Tibial artery (tissue), 4 donors: Measurements from ENCODE around the gene ARAP2.

ENCODE experiments used
- DNase-seq, 2 donors: peaks; one replicate each; pipeline ENCODE4 v3.0.0-alpha.2; 2019
- H3K27ac ChIP-seq, 2 donors: fragments of 200-600 bp; sonication (generic) in 1 of 2; 1 replicate in 1 of 2; 2 replicates in 1 of 2; pipeline ENCODE4 v1.5.1; 2018 to 2019; ENCODE audit warnings: mild to moderate bottlenecking in 1 of 2
- H3K27me3 ChIP-seq, 2 donors: fragments of 200-600 bp; sonication (generic) in 1 of 2; one replicate each; pipeline versions ENCODE4 v1.5.1 to v1.6.0; 2016 to 2019
- H3K36me3 ChIP-seq, 3 donors: fragments of 200-600 bp; sonication (generic) in 2 of 3; one replicate each; pipeline ENCODE4 v1.5.1; 2016 to 2019; ENCODE audit warnings: mild to moderate bottlenecking in 2 of 3
- H3K4me1 ChIP-seq, 4 donors: fragments of 200-600 bp; sonication (generic) in 2 of 4; 1 replicate in 3 of 4; 2 replicates in 1 of 4; pipeline ENCODE4 v1.5.1; 2016 to 2019
- H3K4me3 ChIP-seq, 2 donors: fragments of 200-600 bp; sonication (generic) in 1 of 2; 1 replicate in 1 of 2; 2 replicates in 1 of 2; pipeline ENCODE4 v1.5.1; 2018 to 2019; ENCODE audit warnings: mild to moderate bottlenecking in 2 of 2
- H3K9me3 ChIP-seq, 3 donors: fragments of 200-600 bp; sonication (generic) in 1 of 3; one replicate each; pipeline ENCODE4 v1.5.1; 2016 to 2019
- intact Hi-C: fragments of 100-400 bp; cut with DNase I; formaldehyde crosslinking; loops from one replicate; pipeline ENCODE4 v1.15.0; 2023; ENCODE audit warnings: low total_unique reads
- TF ChIP-seq, protein P1 (sequence below), 2 experiments: fragments of 200-600 bp in 1 of 2; fragments of 450-650 bp in 1 of 2; IDR thresholded peaks; one replicate each; pipeline ENCODE4 v1.5.1; 2017 to 2019; ENCODE audit warnings: antibody characterized with exemption in 2 of 2, mild to moderate bottlenecking in 1 of 2, moderate library complexity in 1 of 2

Gene ARAP2

DNA sequence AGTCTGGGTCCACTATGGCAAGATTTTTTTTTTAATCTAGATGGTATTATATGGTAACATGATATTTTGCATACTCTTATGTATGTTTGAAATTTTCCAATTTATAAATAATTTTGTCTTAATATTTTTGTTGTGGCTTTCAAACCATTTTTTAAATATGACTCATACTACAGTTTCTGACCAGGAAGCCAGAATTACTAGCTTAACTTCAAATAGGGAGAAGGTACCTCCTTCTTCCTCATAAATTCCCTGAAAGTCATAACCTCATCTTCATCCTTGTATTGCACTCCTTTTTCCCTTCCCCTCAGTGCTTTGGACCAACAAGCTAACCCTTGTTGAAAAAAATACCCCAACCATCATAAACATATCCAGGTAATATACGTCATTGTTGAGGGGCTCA lies 21.6 kb downstream of the ARAP2 start:
- Histone ChIP-seq H3K4me3 (no peak overlapping the region), H3K36me3 (no peaks in the 10 kb centered on the region), H3K4me1 (no peaks in the 10 kb centered on the region), H3K27ac (no peak overlapping the region), H3K27me3 (no peaks in the 10 kb centered on the region), H3K9me3 (no peaks in the 10 kb centered on the region)
- DNase-seq = no peak
- intact Hi-C loops = no loop called here
- TF ChIP-seq, protein P1, sequence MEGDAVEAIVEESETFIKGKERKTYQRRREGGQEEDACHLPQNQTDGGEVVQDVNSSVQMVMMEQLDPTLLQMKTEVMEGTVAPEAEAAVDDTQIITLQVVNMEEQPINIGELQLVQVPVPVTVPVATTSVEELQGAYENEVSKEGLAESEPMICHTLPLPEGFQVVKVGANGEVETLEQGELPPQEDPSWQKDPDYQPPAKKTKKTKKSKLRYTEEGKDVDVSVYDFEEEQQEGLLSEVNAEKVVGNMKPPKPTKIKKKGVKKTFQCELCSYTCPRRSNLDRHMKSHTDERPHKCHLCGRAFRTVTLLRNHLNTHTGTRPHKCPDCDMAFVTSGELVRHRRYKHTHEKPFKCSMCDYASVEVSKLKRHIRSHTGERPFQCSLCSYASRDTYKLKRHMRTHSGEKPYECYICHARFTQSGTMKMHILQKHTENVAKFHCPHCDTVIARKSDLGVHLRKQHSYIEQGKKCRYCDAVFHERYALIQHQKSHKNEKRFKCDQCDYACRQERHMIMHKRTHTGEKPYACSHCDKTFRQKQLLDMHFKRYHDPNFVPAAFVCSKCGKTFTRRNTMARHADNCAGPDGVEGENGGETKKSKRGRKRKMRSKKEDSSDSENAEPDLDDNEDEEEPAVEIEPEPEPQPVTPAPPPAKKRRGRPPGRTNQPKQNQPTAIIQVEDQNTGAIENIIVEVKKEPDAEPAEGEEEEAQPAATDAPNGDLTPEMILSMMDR (IDR thresholded peaks at IDR 0.05) = no peak

DNA sequence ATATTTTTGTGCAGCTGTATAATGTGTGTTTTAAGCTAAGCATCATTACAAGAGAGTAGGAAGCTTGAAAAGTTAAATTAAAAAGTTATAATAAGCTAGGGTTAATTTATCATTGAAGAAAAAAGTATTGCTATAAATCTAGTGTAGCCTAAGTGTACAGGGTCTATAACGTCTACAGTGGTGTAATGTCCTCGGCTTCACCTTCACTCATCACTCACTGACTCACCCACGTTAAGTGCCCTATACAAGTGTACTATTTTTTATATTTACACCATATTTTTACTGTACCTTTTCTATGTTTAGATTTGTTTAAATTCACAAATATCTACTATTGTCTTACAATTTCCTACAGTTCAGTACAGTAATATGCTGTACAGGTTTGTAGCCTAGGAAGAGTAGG lies 23.5 kb downstream of the ARAP2 start:
- intact Hi-C loops = no loop called here
- Histone ChIP-seq H3K4me1 (no peaks in the 10 kb centered on the region), H3K4me3 (no peak overlapping the region), H3K27ac (no peak overlapping the region), H3K36me3 (no peaks in the 10 kb centered on the region), H3K9me3 (no peaks in the 10 kb centered on the region), H3K27me3 (no peaks in the 10 kb centered on the region)
- no peak for DNase-seq
- TF ChIP-seq, protein P1 (IDR thresholded peaks at IDR 0.05) = no peak

DNA sequence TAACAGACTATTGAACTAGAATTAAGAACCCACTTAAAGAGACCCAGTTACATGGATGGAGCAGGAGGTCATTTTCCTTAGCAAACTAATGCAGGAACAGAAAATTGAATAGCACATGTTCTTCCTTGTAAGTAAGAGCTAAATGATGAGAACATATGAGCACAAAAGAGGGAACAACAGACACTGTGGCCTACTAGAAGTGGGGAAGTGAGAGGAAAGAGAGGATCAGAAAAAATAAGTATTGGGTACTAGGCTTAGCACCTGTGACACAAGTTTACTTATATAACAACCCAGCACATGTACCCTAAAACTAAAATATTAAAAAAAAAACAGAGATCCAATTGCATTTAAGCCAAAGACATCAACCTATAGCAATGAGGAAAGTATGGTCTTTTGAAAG lies 26.2 kb downstream of the ARAP2 start:
- H3K36me3 ChIP-seq = no peaks in the 10 kb centered on the region
- intact Hi-C loops = no loop called here
- no peaks in the 10 kb centered on the region for H3K27me3 ChIP-seq
- no peak overlapping the region for H3K27ac ChIP-seq
- H3K9me3 ChIP-seq = no peaks in the 10 kb centered on the region
- DNase-seq = no peak
- no peaks in the 10 kb centered on the region for H3K4me1 ChIP-seq
- TF ChIP-seq, protein P1 (IDR thresholded peaks at IDR 0.05) = no peak
- H3K4me3 ChIP-seq = no peak overlapping the region

DNA sequence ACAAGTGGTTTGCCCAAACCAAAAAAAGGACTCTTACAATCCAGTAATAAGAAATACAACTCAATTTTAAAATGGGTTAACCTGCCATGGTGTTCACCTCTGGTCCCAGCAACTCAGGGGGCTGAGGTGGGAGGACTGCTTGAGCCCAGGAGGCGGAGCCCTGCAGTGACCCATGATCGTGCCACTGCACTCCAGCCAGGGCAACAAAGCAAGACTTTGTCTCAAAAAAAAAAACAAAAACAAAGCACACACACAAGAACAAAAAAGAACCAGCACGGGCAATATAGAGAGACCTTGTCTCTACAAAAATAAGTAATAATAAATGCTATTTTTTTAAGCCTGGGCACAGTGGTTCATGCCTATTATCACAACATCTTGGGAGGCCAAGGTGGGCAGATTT lies 28.7 kb downstream of the ARAP2 start:
- TF ChIP-seq, protein P1 (IDR thresholded peaks at IDR 0.05) = no peak
- no peaks in the 10 kb centered on the region for H3K9me3 ChIP-seq
- no peaks in the 10 kb centered on the region for H3K27me3 ChIP-seq
- H3K4me3 ChIP-seq = no peak overlapping the region
- no peaks in the 10 kb centered on the region for H3K36me3 ChIP-seq
- intact Hi-C loops = no loop called here
- no peak overlapping the region for H3K27ac ChIP-seq
- DNase-seq = no peak
- H3K4me1 ChIP-seq = no peaks in the 10 kb centered on the region

DNA sequence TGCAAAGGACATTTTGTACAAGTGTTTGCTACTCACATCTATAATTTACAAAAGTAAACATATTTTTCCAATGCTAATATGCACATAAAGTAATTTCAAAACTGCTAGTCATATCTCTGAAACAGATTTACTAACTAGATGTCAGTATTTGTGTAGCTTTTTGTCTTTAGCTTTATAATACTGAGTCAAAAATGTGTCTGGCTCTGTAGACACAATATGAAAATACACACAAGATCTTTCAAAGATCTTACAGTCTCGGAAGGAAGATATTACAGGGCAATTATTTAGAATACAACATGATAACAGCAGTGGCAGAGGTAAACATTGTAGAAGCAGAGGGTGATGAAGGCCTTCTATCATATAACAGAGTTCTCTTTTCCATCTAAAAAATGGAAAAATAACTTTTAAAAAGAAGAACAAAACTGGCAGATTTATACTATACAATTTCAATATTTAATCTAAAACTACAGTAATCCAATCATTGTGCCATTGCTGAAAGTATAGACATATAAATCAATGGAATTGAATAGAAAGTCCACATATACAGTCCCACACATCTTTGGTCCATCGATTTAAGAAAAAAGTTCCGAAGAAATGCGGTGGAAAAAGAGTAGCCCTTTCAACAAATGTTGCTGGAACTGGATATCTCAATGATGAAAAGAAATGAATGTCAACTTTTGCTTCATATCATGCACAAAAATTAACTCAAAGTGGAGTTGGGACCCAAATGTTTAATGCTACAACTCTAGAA lies 29.4 kb downstream of the ARAP2 start:
- TF ChIP-seq, protein P1 (IDR thresholded peaks at IDR 0.05) = no peak
- H3K9me3 ChIP-seq = no peaks in the 10 kb centered on the region
- no peak overlapping the region for H3K4me3 ChIP-seq
- no peaks in the 10 kb centered on the region for H3K27me3 ChIP-seq
- DNase-seq = no peak
- no peaks in the 10 kb centered on the region for H3K36me3 ChIP-seq
- intact Hi-C loops = no loop called here
- H3K4me1 ChIP-seq = no peaks in the 10 kb centered on the region
- no peak overlapping the region for H3K27ac ChIP-seq

DNA sequence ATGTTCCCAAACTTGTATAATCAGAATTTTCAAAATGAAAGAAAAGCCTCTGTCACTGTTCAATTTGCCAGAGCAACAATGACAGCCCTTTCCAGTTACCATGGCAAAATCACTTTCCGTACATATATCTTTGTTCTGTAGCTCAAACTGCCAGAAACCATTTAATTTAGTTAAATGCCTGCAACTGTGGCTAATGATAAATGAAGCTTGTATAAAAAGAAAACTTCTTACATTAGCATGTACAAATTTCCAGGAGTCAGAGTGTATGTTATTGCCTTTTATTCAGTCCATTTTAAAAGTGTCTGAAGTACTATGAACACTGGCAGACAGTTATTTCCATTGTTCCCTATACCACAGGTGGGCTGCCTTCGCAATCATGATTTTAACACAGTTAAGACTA lies 30.3 kb downstream of the ARAP2 start:
- Histone ChIP-seq H3K4me3 (no peak overlapping the region), H3K27ac (no peak overlapping the region), H3K4me1 (no peaks in the 10 kb centered on the region), H3K27me3 (no peaks in the 10 kb centered on the region), H3K36me3 (no peaks in the 10 kb centered on the region), H3K9me3 (no peaks in the 10 kb centered on the region)
- DNase-seq = no peak
- intact Hi-C loops = no loop called here
- TF ChIP-seq, protein P1 (IDR thresholded peaks at IDR 0.05) = no peak
